SH-SY5Y (cell line): ENCODE measurements around the gene KRT20.

Experiments used
- GATA2 ChIP-seq: IDR thresholded peaks from 2 replicates; pipeline ENCODE4 v1.6.1; 2011; ENCODE audit warnings: mild to moderate bottlenecking, low read depth, low read length
- GATA3 ChIP-seq: IDR thresholded peaks from 2 replicates; pipeline ENCODE4 v1.6.1; 2011; ENCODE audit warnings: low read depth, mild to moderate bottlenecking, low read length, moderate library complexity

DNA sequence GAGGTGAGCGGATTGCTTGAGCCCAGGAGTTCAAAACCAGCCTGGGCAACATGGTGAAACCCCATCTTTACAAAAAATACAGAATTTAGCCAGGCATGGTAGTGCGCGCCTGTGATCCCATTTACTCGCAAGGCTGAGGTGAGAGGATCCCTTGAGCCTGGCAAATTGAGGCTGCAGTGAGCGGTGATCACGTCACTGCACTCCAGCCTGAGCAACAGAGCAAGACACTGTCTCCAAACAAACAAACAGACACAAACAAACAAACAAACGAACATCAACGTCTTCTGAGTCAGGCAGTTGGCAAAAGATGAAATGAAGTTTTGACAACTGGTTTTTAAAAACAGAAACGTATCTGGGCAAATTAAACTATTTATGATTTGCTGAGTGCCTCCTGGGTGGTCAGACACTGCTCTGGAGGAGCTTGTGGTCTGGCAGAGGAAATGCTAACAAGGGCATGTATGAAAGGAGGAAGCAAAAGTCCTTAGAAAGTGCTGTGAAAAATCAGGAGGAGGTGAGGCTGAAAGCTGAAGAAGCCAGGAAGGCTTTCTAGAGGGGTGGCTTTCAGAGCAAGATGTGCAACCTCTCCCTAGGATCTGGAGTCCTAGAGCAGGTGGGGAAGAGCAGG is 10.2 kb upstream of the KRT20 start:
- TF ChIP-seq GATA2: no peak
- no peak for TF ChIP-seq GATA3
